Glutamatergic neuron (in vitro differentiated cells): Measurements from ENCODE around the gene CELA2A. TPM values are rescaled to one million over a fixed set of nuclear protein-coding genes. Genes with fewer than 3 reads are reported as not detected.
"Not testable (repeated sequence)": the region's sequence is repeated elsewhere in the genome, so short reads cannot be mapped to it uniquely, and the experiment has no call there.

Source experiments
- DNase-seq: peaks from one replicate; pipeline ENCODE4 v3.0.0; 2022
- H3K27ac Mint-ChIP-seq: one replicate; pipeline ENCODE4 v1.8.0; 2020; ENCODE audit warnings: mild to moderate bottlenecking, mixed read lengths, inconsistent platforms; ENCODE audit not compliant: unreplicated experiment
- H3K27me3 Mint-ChIP-seq: one replicate; pipeline ENCODE4 v1.8.0; 2020; ENCODE audit warnings: mild to moderate bottlenecking, moderate library complexity, mixed read lengths, inconsistent platforms; ENCODE audit not compliant: unreplicated experiment
- H3K36me3 Mint-ChIP-seq: one replicate; pipeline ENCODE4 v1.8.0; 2020; ENCODE audit warnings: mild to moderate bottlenecking, mixed read lengths, inconsistent platforms; ENCODE audit not compliant: unreplicated experiment
- H3K4me1 Mint-ChIP-seq: one replicate; pipeline ENCODE4 v1.8.0; 2020; ENCODE audit warnings: mild to moderate bottlenecking, low read depth, mixed read lengths, inconsistent platforms; ENCODE audit not compliant: unreplicated experiment
- H3K4me3 Mint-ChIP-seq: one replicate; pipeline ENCODE4 v1.8.0; 2020; ENCODE audit warnings: mild to moderate bottlenecking, mixed read lengths, inconsistent platforms; ENCODE audit not compliant: unreplicated experiment
- H3K9me3 Mint-ChIP-seq: one replicate; pipeline ENCODE4 v1.8.0; 2020; ENCODE audit warnings: mild to moderate bottlenecking, moderate library complexity, mixed read lengths, inconsistent platforms; ENCODE audit not compliant: unreplicated experiment
- CTCF ChIP-seq: fragments of 200-600 bp; sonication (generic); IDR thresholded peaks from one replicate; pipeline ENCODE4 v1.5.0; 2021; ENCODE audit not compliant: partially characterized antibody, unreplicated experiment
- total RNA-seq: library from RNA; stranded (reverse); fragmentation: NEBNext Ultra II Directional; extraction: Animal tissue kit (Norgen Biotek cat#: 25700); gene quantifications from one replicate; pipeline ENCODE4 v1.2.1, GENCODE V29; 2021; ENCODE audit not compliant: unreplicated experiment

The CELA2A gene
- total RNA-seq, 1 donor from 2014 or later = not detected

GRCh38 chr1:15469361-15469760, 12.8 kb downstream of the CELA2A start:
- H3K36me3 Mint-ChIP-seq = no peaks in the 10 kb centered on the region
- no peak for DNase-seq
- H3K4me3 Mint-ChIP-seq = no peak overlapping the region
- no peak for TF ChIP-seq CTCF
- peak overlapping the region; percentile 82 for H3K27ac Mint-ChIP-seq
- peaks cover 10% of the 10 kb centered on the region for H3K9me3 Mint-ChIP-seq
- H3K4me1 Mint-ChIP-seq = peaks cover 7% of the 10 kb centered on the region
- H3K27me3 Mint-ChIP-seq = peaks cover 15% of the 10 kb centered on the region

- peak overlapping the region; percentile 70 for H3K4me3 Mint-ChIP-seq
- H3K9me3 Mint-ChIP-seq = peaks cover 10% of the 10 kb centered on the region
- DNase-seq = peak; percentile 69
- H3K27ac Mint-ChIP-seq = peak overlapping the region; percentile 82
- H3K4me1 Mint-ChIP-seq, H3K36me3 Mint-ChIP-seq: not testable (repeated sequence)
- H3K27me3 Mint-ChIP-seq = peaks cover 18% of the 10 kb centered on the region
These were observed 13.4 kb downstream of the CELA2A start for GRCh38 chr1:15469821-15470448.

GRCh38 chr1:15471067-15471466, 14.5 kb downstream of the CELA2A start:
- not testable (repeated sequence) for H3K4me3 Mint-ChIP-seq, H3K27ac Mint-ChIP-seq, H3K36me3 Mint-ChIP-seq, H3K9me3 Mint-ChIP-seq, DNase-seq, H3K4me1 Mint-ChIP-seq
- H3K27me3 Mint-ChIP-seq = peaks cover 18% of the 10 kb centered on the region

GRCh38 chr1:15471723-15472122, 15.2 kb downstream of the CELA2A start:
- H3K27ac Mint-ChIP-seq, H3K4me1 Mint-ChIP-seq, H3K4me3 Mint-ChIP-seq, DNase-seq, H3K9me3 Mint-ChIP-seq, H3K36me3 Mint-ChIP-seq: not testable (repeated sequence)
- H3K27me3 Mint-ChIP-seq = peaks cover 16% of the 10 kb centered on the region

- H3K9me3 Mint-ChIP-seq = peaks cover 6% of the 10 kb centered on the region
- peaks cover 17% of the 10 kb centered on the region for H3K27me3 Mint-ChIP-seq
- no peaks in the 10 kb centered on the region for H3K36me3 Mint-ChIP-seq
- no peak overlapping the region for H3K27ac Mint-ChIP-seq
- TF ChIP-seq CTCF = no peak
- no peak overlapping the region for H3K4me3 Mint-ChIP-seq
- DNase-seq = no peak
- H3K4me1 Mint-ChIP-seq = peaks cover 7% of the 10 kb centered on the region
These were observed 16.1 kb downstream of the CELA2A start for GRCh38 chr1:15472587-15472986.

- TF ChIP-seq CTCF = no peak
- no peaks in the 10 kb centered on the region for H3K4me1 Mint-ChIP-seq
- H3K27ac Mint-ChIP-seq = no peak within 1 kb of the TSS
- peaks cover 4% of the 10 kb centered on the region for H3K9me3 Mint-ChIP-seq
- H3K4me3 Mint-ChIP-seq = no peak within 1 kb of the TSS
- peaks cover 8% of the 10 kb centered on the region for H3K27me3 Mint-ChIP-seq
- peaks cover 10% of the 10 kb centered on the region for H3K36me3 Mint-ChIP-seq
- no peak for DNase-seq
These were observed 19.3 kb downstream of the CELA2A start, which contains the start of gene CELA2B for GRCh38 chr1:15475752-15476314. Gene CELA2B (plus strand): TSS chr1:15476104. CDS start chr1:15476126, 22 bp downstream.
